Measurements from ENCODE around the gene RTBDN.

GRCh38 chr19:12778905-12779161 lies 55.5 kb downstream of the RTBDN start:
- TF ChIP-seq EZH2 (IDR thresholded peaks at IDR 0.05; ENCODE audit: insufficient read depth, poor library complexity, severe bottlenecking) (no peak), EZH2phosphoT487 (IDR thresholded peaks at IDR 0.05; ENCODE audit: insufficient read depth, low read depth) (no peak)
